Endodermal cell (in vitro differentiated cells): ENCODE measurements around the gene SYT11. TPM values are rescaled to one million over a fixed set of nuclear protein-coding genes. Genes with fewer than 3 reads are reported as not detected.

ENCODE experiments used
- DNase-seq: peaks from one replicate; pipeline ENCODE4 v3.0.0-alpha.2; 2017
- H3K27ac ChIP-seq: 2 replicates; pipeline ENCODE4 v1.5.1; 2013; ENCODE audit warnings: mild to moderate bottlenecking, low read depth, low read length, moderate library complexity
- H3K27me3 ChIP-seq: 2 replicates; pipeline ENCODE4 v1.6.1; 2013; ENCODE audit warnings: mild to moderate bottlenecking, low read length, moderate library complexity; ENCODE audit not compliant: insufficient read depth, control insufficient read depth, poor library complexity, severe bottlenecking
- H3K36me3 ChIP-seq: 2 replicates; pipeline ENCODE4 v1.7.0; 2013; ENCODE audit warnings: mild to moderate bottlenecking, low read length, moderate library complexity; ENCODE audit not compliant: control insufficient read depth, insufficient read depth
- H3K4me1 ChIP-seq: one replicate; pipeline ENCODE4 v1.7.0; 2013; ENCODE audit warnings: low read length; ENCODE audit not compliant: control insufficient read depth, insufficient read depth
- H3K4me3 ChIP-seq: 2 replicates; pipeline ENCODE4 v1.5.1; 2013; ENCODE audit warnings: mild to moderate bottlenecking, low read length, moderate library complexity
- H3K9ac ChIP-seq: 2 replicates; pipeline ENCODE4 v1.6.1; 2013; ENCODE audit warnings: mild to moderate bottlenecking, low read length, moderate library complexity; ENCODE audit not compliant: poor library complexity, severe bottlenecking; ENCODE audit errors: extremely low read depth
- H3K9me3 ChIP-seq: 2 replicates; pipeline ENCODE4 v1.6.1; 2013; ENCODE audit warnings: mild to moderate bottlenecking, low read length, moderate library complexity; ENCODE audit not compliant: control insufficient read depth
- H3K27ac Mint-ChIP-seq: 2 replicates; pipeline ENCODE4 v1.8.0; 2020; ENCODE audit warnings: mixed read lengths
- H3K27me3 Mint-ChIP-seq: 2 replicates; pipeline ENCODE4 v1.8.0; 2021; ENCODE audit warnings: mild to moderate bottlenecking, mixed read lengths; ENCODE audit not compliant: insufficient read depth
- H3K36me3 Mint-ChIP-seq: 2 replicates; pipeline ENCODE4 v1.8.0; 2020; ENCODE audit warnings: low read depth, mixed read lengths
- H3K4me1 Mint-ChIP-seq: 2 replicates; pipeline ENCODE4 v1.8.0; 2020; ENCODE audit warnings: mixed read lengths
- H3K4me3 Mint-ChIP-seq: 2 replicates; pipeline ENCODE4 v1.8.0; 2020; ENCODE audit warnings: mild to moderate bottlenecking, moderate library complexity, mixed read lengths
- H3K9me3 Mint-ChIP-seq: 2 replicates; pipeline ENCODE4 v1.8.0; 2020; ENCODE audit warnings: mild to moderate bottlenecking, mixed read lengths
- CTCF ChIP-seq: fragments of 200-600 bp; sonication (generic); conservative IDR thresholded peaks from 2 replicates; pipeline ENCODE4 v1.5.0; 2021; ENCODE audit warnings: antibody characterized with exemption, mild to moderate bottlenecking
- WGBS, 2 experiments: methylation state at CpG; one replicate each; pipeline versions ENCODE4 v1.1.5 to v1.1.7; 2013; ENCODE audit warnings: missing lambda C conversion rate in 2 of 2, mixed read lengths in 1 of 2; ENCODE audit not compliant: insufficient coverage in 1 of 2, insufficient read length in 1 of 2; 5-methylcytosine and 5-hydroxymethylcytosine counted together
- total RNA-seq, 2 donors: library from RNA; stranded (reverse); fragmentation: NEBNext Ultra II Directional in 1 of 2; extraction: Animal tissue kit (Norgen Biotek cat#: 25700) in 1 of 2; gene quantifications; 2 replicates in 1 of 2; 3 replicates in 1 of 2; pipeline ENCODE4 v1.2.1, GENCODE V29; 2021

Gene SYT11
- total RNA-seq, 2 donors from 2014 or later, result 0.40 to 5.0 TPM

GRCh38 chr1:155880950-155881349, 21.6 kb downstream of the SYT11 start:
- Mint-ChIP-seq H3K27me3 (peaks cover 5% of the 10 kb centered on the region), H3K27ac (no peak overlapping the region), H3K4me3 (no peak overlapping the region), H3K36me3 (no peaks in the 10 kb centered on the region), H3K9me3 (no peaks in the 10 kb centered on the region), H3K4me1 (peaks cover 10% of the 10 kb centered on the region)
- 91 to 100% methylated on average over 3 to 6 of the region's 6 CpGs for WGBS, 2 experiments
- DNase-seq, result no peak
- Histone ChIP-seq H3K4me1 (no peaks in the 10 kb centered on the region), H3K9ac (no peak overlapping the region), H3K36me3 (no peaks in the 10 kb centered on the region), H3K9me3 (no peaks in the 10 kb centered on the region), H3K4me3 (no peak overlapping the region), H3K27ac (no peak overlapping the region), H3K27me3 (peaks cover 22% of the 10 kb centered on the region)
- no peak for TF ChIP-seq CTCF

- Histone ChIP-seq H3K36me3 (no peaks in the 10 kb centered on the region), H3K27ac (no peak overlapping the region), H3K27me3 (peaks cover 22% of the 10 kb centered on the region), H3K4me1 (no peaks in the 10 kb centered on the region), H3K9ac (no peak overlapping the region), H3K4me3 (no peak overlapping the region), H3K9me3 (no peaks in the 10 kb centered on the region)
- DNase-seq, result no peak
- H3K36me3 Mint-ChIP-seq, result no peaks in the 10 kb centered on the region
- peaks cover 5% of the 10 kb centered on the region for H3K27me3 Mint-ChIP-seq
- H3K27ac Mint-ChIP-seq, result no peak overlapping the region
- H3K4me1 Mint-ChIP-seq, result peaks cover 10% of the 10 kb centered on the region
- H3K4me3 Mint-ChIP-seq, result no peak overlapping the region
- no peak for TF ChIP-seq CTCF
- no peaks in the 10 kb centered on the region for H3K9me3 Mint-ChIP-seq
Measured at GRCh38 chr1:155882235-155882634, 22.9 kb downstream of the SYT11 start.

GRCh38 chr1:155882766-155883165, 23.4 kb downstream of the SYT11 start:
- 86 to 96% methylated on average over 1 to 2 of the region's 2 CpGs for WGBS, 2 experiments
- Histone ChIP-seq H3K4me1 (no peaks in the 10 kb centered on the region), H3K36me3 (no peaks in the 10 kb centered on the region), H3K4me3 (no peak overlapping the region), H3K27me3 (peaks cover 22% of the 10 kb centered on the region), H3K27ac (no peak overlapping the region), H3K9ac (no peak overlapping the region), H3K9me3 (no peaks in the 10 kb centered on the region)
- TF ChIP-seq CTCF, result peak; percentile 36
- H3K4me1 Mint-ChIP-seq, result peaks cover 10% of the 10 kb centered on the region
- no peaks in the 10 kb centered on the region for H3K36me3 Mint-ChIP-seq
- no peak overlapping the region for H3K27ac Mint-ChIP-seq
- no peaks in the 10 kb centered on the region for H3K9me3 Mint-ChIP-seq
- no peak overlapping the region for H3K4me3 Mint-ChIP-seq
- no peak for DNase-seq
- peaks cover 5% of the 10 kb centered on the region for H3K27me3 Mint-ChIP-seq
